Measurements from ENCODE around the gene STAC2. TPM values are rescaled to one million over a fixed set of nuclear protein-coding genes. Genes with fewer than 3 reads are reported as not detected.
A peak's percentile ranks its signal among the peaks of the same experiment; 100 is the strongest.

STAC2 gene
- total RNA-seq, 1 experiment from 2014 or later, result not detected

DNA sequence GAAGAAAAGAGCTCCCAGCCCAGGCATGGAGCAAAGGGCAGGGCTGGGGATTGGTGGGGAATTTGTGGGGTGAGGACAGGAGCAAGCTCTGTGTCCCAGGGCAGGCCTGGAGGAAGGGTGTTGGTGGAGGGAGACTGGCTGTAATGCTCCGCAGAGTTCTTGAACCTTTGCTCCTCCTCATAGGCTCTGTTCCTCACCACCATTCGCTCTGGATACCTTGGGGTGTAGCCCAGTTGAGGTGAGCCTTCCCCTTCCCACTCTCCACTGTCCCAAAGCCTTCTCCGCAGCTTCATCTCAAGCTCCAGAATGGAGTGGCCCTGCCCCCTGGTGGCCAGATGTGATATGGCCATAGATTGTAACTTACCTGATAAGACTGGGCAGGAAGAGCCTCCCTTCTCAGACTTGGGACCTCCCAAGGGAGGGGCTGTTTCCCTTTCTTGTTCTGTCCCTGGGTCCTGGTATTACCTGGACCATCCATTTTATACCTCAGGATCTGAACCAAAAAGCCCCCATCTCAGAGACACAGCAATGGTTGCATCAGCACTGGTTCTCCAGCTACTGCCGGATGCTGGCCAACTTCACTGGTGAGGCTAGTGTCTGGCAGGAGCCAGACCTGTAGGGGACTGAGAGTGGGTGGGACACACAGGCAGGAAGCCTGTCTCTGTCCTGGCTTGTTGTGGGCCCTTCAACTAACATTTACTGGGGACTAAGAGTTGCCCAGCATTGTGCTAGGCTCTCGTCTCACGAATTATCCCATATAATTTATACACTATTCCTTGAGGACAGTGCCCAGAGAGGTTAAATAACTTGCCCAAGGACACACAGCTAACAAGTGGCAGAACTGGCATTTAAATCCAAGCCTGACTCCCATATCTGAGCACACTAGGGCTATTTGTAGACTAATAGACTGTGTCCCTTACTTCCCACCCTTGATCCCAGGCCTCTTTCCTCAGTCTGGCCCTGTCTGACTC lies 19.1 kb upstream of the STAC2 start:
- DNase-seq, result peak; percentile 100
- Mint-ChIP-seq H3K27me3 (ENCODE audit: unreplicated experiment) (peaks cover 26% of the 10 kb centered on the region), H3K4me3 (ENCODE audit: low read depth, unreplicated experiment) (no peak overlapping the region), H3K4me1 (ENCODE audit: low read depth, unreplicated experiment) (peaks cover 15% of the 10 kb centered on the region), H3K36me3 (ENCODE audit: insufficient read depth, unreplicated experiment) (peaks cover 21% of the 10 kb centered on the region), H3K9me3 (ENCODE audit: low read depth, unreplicated experiment) (no peaks in the 10 kb centered on the region), H3K27ac (ENCODE audit: unreplicated experiment) (peak overlapping the region; percentile 3)
- CTCF ChIA-PET, result interaction anchor here (0.5 to 8.4 kb wide), 61 partner anchors 9 to 735 kb away, joined by 3 to 442 read pairs (median 4); partner anchors contain the start of genes ARL5C, CACNB1, CDK12 and FBXL20
- no TSS peak for BruUV-seq (replicated peaks)
- TF ChIP-seq, protein P1, sequence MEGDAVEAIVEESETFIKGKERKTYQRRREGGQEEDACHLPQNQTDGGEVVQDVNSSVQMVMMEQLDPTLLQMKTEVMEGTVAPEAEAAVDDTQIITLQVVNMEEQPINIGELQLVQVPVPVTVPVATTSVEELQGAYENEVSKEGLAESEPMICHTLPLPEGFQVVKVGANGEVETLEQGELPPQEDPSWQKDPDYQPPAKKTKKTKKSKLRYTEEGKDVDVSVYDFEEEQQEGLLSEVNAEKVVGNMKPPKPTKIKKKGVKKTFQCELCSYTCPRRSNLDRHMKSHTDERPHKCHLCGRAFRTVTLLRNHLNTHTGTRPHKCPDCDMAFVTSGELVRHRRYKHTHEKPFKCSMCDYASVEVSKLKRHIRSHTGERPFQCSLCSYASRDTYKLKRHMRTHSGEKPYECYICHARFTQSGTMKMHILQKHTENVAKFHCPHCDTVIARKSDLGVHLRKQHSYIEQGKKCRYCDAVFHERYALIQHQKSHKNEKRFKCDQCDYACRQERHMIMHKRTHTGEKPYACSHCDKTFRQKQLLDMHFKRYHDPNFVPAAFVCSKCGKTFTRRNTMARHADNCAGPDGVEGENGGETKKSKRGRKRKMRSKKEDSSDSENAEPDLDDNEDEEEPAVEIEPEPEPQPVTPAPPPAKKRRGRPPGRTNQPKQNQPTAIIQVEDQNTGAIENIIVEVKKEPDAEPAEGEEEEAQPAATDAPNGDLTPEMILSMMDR (IDR thresholded peaks at IDR 0.05; ENCODE audit: unreplicated experiment), result peak; percentile 100
- intact Hi-C loops (cut with micrococcal nuclease; ENCODE audit: unreplicated experiment), result loop anchor here (1.0 to 2.0 kb wide), 3 partner anchors 38 to 262 kb away; no protein-coding TSS in a partner anchor

DNA sequence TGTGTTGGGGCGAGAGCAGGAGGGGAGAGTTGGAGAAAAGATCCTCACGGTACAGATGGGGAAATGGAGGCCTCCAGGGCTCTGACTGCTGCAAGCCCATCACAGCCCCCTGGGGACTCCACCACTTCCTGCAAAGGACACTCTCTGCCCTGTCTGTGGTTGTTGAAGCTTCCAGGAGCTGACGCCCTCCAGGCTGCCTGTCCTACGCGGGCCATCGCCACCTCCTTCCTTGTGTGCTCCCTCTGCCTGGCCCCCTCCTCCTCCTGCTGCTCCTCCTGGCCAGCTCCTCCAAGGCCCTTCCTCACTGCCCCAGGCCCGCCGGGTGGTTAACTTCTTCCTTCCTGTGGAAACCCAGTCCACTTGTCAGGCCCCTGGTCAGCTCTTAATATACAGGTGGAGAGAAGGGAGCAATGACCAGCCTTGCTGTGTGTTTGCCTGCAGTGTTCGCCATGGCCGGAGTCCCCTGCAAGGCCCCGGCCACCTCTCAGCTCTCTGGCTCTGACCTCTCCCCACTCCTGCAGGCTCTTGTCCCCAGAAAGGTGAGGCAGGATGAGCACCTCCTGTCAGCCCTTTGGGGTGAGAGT lies 18.4 kb upstream of the STAC2 start:
- TF ChIP-seq, protein P1 (IDR thresholded peaks at IDR 0.05; ENCODE audit: unreplicated experiment), result no peak
- Mint-ChIP-seq H3K27ac (ENCODE audit: unreplicated experiment) (no peak overlapping the region), H3K36me3 (ENCODE audit: insufficient read depth, unreplicated experiment) (peaks cover 20% of the 10 kb centered on the region), H3K4me3 (ENCODE audit: low read depth, unreplicated experiment) (no peak overlapping the region), H3K27me3 (ENCODE audit: unreplicated experiment) (peaks cover 26% of the 10 kb centered on the region), H3K4me1 (ENCODE audit: low read depth, unreplicated experiment) (peaks cover 23% of the 10 kb centered on the region), H3K9me3 (ENCODE audit: low read depth, unreplicated experiment) (no peaks in the 10 kb centered on the region)
- DNase-seq, result no peak
- CTCF ChIA-PET, result interaction anchor here (0.6 to 8.4 kb wide), 57 partner anchors 8 to 736 kb away, joined by 3 to 442 read pairs (median 5); partner anchors contain the start of genes ARL5C, CACNB1, CDK12 and FBXL20
- BruUV-seq (replicated peaks), result no TSS peak
- intact Hi-C loops (cut with micrococcal nuclease; ENCODE audit: unreplicated experiment), result loop anchor here (1.0 to 2.0 kb wide), 3 partner anchors 37 to 261 kb away; no protein-coding TSS in a partner anchor

DNA sequence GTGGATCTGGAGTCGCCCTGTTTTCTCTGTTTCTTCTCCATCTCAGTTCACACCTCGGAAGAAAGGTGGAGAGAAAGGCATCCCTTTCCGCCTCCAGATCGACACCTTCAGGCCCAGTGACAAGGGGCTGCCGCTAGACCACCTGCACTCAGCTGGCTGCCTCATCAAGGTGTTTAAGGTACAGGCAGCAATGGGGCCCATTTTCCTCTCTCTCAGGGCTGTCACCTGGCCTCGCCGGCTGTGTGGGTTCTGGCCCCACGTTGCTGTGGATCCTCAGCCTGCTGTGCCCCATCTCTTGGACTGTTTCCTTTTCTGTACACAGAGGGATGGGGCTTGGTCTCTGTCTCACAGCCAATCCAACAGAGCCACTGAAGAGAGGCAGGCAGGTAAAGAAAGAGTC lies 17.4 kb upstream of the STAC2 start:
- H3K27ac Mint-ChIP-seq (ENCODE audit: unreplicated experiment), result no peak overlapping the region
- H3K27me3 Mint-ChIP-seq (ENCODE audit: unreplicated experiment), result peaks cover 26% of the 10 kb centered on the region
- no peak overlapping the region for H3K4me3 Mint-ChIP-seq (ENCODE audit: low read depth, unreplicated experiment)
- DNase-seq, result no peak
- H3K36me3 Mint-ChIP-seq (ENCODE audit: insufficient read depth, unreplicated experiment), result peaks cover 20% of the 10 kb centered on the region
- CTCF ChIA-PET, result interaction anchor here (0.6 to 8.4 kb wide), 11 partner anchors 12 to 305 kb away, joined by 3 to 442 read pairs (median 35); partner anchors contain the start of genes ARL5C and PLXDC1
- H3K9me3 Mint-ChIP-seq (ENCODE audit: low read depth, unreplicated experiment), result no peaks in the 10 kb centered on the region
- BruUV-seq (replicated peaks), result no TSS peak
- TF ChIP-seq, protein P1 (IDR thresholded peaks at IDR 0.05; ENCODE audit: unreplicated experiment), result no peak
- intact Hi-C loops (cut with micrococcal nuclease; ENCODE audit: unreplicated experiment), result no loop called here
- H3K4me1 Mint-ChIP-seq (ENCODE audit: low read depth, unreplicated experiment), result peaks cover 26% of the 10 kb centered on the region

DNA sequence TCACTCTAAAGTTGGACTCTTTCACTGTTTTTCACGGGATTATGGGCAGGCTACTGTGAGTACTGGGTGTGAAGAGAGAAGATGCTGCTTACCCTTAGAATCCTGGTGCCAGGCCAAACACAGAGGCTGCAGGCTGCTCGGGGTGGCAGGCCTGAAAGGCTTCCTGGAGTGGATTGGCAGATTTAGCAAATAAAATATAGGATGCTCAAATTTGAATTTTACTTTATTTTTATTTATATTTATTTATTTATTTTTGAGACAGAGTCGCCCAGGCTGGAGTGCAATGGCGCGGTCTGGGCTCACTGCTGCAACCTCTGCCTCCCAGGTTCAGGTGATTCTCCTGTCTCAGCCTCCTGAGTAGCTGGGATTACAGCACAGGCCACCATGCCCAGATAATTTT lies 14.9 kb upstream of the STAC2 start:
- no TSS peak for BruUV-seq (replicated peaks)
- Mint-ChIP-seq H3K27me3 (ENCODE audit: unreplicated experiment) (peaks cover 15% of the 10 kb centered on the region), H3K36me3 (ENCODE audit: insufficient read depth, unreplicated experiment) (peaks cover 17% of the 10 kb centered on the region), H3K4me1 (ENCODE audit: low read depth, unreplicated experiment) (peaks cover 31% of the 10 kb centered on the region), H3K9me3 (ENCODE audit: low read depth, unreplicated experiment) (no peaks in the 10 kb centered on the region), H3K27ac (ENCODE audit: unreplicated experiment) (no peak overlapping the region), H3K4me3 (ENCODE audit: low read depth, unreplicated experiment) (no peak overlapping the region)
- TF ChIP-seq, protein P1 (IDR thresholded peaks at IDR 0.05; ENCODE audit: unreplicated experiment), result no peak
- intact Hi-C loops (cut with micrococcal nuclease; ENCODE audit: unreplicated experiment), result no loop called here
- DNase-seq, result no peak
- CTCF ChIA-PET, result interaction anchor here (0.7 to 8.4 kb wide), 3 partner anchors 34 to 257 kb away, joined by 6 to 442 read pairs (median 7); no protein-coding TSS in a partner anchor

Measured in Calu3 (cell line).